Mucosa of stomach (tissue), 1 donor: ENCODE results near the gene OSBPL8.

Source experiments
- H3K27me3 ChIP-seq: one replicate; pipeline ENCODE4 v1.7.0; 2013; ENCODE audit warnings: mild to moderate bottlenecking, low read length; ENCODE audit not compliant: control insufficient read depth, insufficient read depth
- H3K36me3 ChIP-seq: one replicate; pipeline ENCODE4 v1.7.0; 2013; ENCODE audit warnings: low read length; ENCODE audit not compliant: control insufficient read depth, insufficient read depth
- H3K4me1 ChIP-seq: one replicate; pipeline ENCODE4 v1.7.0; 2013; ENCODE audit warnings: mild to moderate bottlenecking, low read length; ENCODE audit not compliant: control insufficient read depth, insufficient read depth
- H3K4me3 ChIP-seq: one replicate; pipeline ENCODE4 v1.7.0; 2013; ENCODE audit warnings: low read length
- H3K9ac ChIP-seq: one replicate; pipeline ENCODE4 v1.7.0; 2013; ENCODE audit warnings: mild to moderate bottlenecking, low read length, moderate library complexity
- H3K9me3 ChIP-seq: one replicate; pipeline ENCODE4 v1.7.0; 2013; ENCODE audit warnings: mild to moderate bottlenecking, low read length, moderate library complexity; ENCODE audit not compliant: control insufficient read depth
- donor health status: Pancreatic carcinoma.

The OSBPL8 gene

GRCh38 chr12:76426160-76426559, 133.4 kb downstream of the OSBPL8 start:
- H3K36me3 ChIP-seq = no peaks in the 10 kb centered on the region
- H3K27me3 ChIP-seq = no peaks in the 10 kb centered on the region
- no peaks in the 10 kb centered on the region for H3K4me1 ChIP-seq
- no peak overlapping the region for H3K4me3 ChIP-seq
- no peak overlapping the region for H3K9ac ChIP-seq
- no peaks in the 10 kb centered on the region for H3K9me3 ChIP-seq

DNA sequence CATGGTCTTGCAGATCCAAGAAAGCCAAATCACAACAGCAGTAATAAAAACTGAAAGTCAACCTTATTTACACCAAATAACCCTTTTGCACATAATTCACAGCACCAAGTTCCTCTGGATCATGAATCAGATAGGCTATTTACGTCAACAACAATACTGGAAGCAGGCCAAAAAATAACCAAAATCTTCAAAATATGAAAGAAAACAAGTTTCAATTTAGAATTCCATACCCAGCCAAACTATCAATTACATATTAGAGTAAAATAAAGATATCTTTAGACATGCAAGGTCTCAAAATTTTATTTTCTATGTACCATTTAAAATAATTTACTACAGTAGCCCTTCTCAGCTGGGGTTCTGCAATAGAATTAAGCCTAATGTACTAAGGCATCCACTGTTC, 134.6 kb downstream of the OSBPL8 start:
- no peaks in the 10 kb centered on the region for H3K27me3 ChIP-seq
- no peak overlapping the region for H3K4me3 ChIP-seq
- H3K9me3 ChIP-seq = no peaks in the 10 kb centered on the region
- H3K4me1 ChIP-seq = no peaks in the 10 kb centered on the region
- no peak overlapping the region for H3K9ac ChIP-seq
- H3K36me3 ChIP-seq = no peaks in the 10 kb centered on the region

GRCh38 chr12:76422543-76423438, 136.8 kb downstream of the OSBPL8 start:
- H3K27me3 ChIP-seq = no peaks in the 10 kb centered on the region
- H3K9ac ChIP-seq = no peak overlapping the region
- no peaks in the 10 kb centered on the region for H3K9me3 ChIP-seq
- H3K4me3 ChIP-seq = no peak overlapping the region
- no peaks in the 10 kb centered on the region for H3K36me3 ChIP-seq
- H3K4me1 ChIP-seq = no peaks in the 10 kb centered on the region

- no peaks in the 10 kb centered on the region for H3K4me1 ChIP-seq
- H3K9ac ChIP-seq = no peak overlapping the region
- no peaks in the 10 kb centered on the region for H3K9me3 ChIP-seq
- H3K4me3 ChIP-seq = no peak overlapping the region
- no peaks in the 10 kb centered on the region for H3K36me3 ChIP-seq
- H3K27me3 ChIP-seq = no peaks in the 10 kb centered on the region
Observed at GRCh38 chr12:76422154-76422542, 137.4 kb downstream of the OSBPL8 start.

DNA sequence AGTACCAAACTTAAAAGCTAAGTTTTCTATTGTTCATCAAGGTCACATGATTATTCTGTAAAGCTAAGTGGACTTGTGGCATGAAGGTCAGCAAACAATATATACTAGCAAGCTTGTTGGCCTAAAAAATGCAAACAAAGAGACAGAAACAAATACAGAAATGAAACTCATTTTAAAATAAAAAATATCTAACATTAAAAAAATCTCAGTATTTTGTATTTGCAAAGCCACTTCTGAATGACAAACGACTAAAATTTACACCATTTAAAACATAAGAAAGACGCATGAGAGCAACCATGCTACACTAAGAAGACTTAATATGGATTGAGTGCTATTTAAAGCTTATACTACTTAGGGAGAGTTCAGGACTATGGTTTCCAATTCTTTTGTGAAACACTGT, 138.5 kb downstream of the OSBPL8 start:
- no peaks in the 10 kb centered on the region for H3K36me3 ChIP-seq
- no peaks in the 10 kb centered on the region for H3K27me3 ChIP-seq
- H3K4me3 ChIP-seq = no peak overlapping the region
- no peak overlapping the region for H3K9ac ChIP-seq
- H3K9me3 ChIP-seq = no peaks in the 10 kb centered on the region
- H3K4me1 ChIP-seq = no peaks in the 10 kb centered on the region

DNA sequence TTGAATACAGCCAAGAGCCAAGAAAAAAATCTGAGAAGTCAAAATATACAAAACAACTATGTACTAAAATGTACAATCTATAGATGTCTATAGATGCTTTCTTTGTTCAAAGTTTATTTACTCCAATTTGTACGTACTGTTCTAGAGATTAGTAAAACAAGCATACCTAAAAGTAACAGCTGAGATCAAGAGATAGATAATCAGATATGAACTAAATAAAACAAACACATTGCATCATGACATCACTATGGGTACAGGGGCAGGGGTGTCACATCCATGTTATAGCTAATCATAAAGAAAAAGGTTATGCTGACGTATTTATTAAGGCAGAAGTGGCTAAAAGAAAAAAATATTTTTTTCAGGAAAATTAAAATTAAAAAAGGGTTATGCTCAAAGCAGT, 139.3 kb downstream of the OSBPL8 start:
- no peak overlapping the region for H3K4me3 ChIP-seq
- H3K9ac ChIP-seq = no peak overlapping the region
- no peaks in the 10 kb centered on the region for H3K9me3 ChIP-seq
- no peaks in the 10 kb centered on the region for H3K36me3 ChIP-seq
- no peaks in the 10 kb centered on the region for H3K4me1 ChIP-seq
- H3K27me3 ChIP-seq = no peaks in the 10 kb centered on the region

DNA sequence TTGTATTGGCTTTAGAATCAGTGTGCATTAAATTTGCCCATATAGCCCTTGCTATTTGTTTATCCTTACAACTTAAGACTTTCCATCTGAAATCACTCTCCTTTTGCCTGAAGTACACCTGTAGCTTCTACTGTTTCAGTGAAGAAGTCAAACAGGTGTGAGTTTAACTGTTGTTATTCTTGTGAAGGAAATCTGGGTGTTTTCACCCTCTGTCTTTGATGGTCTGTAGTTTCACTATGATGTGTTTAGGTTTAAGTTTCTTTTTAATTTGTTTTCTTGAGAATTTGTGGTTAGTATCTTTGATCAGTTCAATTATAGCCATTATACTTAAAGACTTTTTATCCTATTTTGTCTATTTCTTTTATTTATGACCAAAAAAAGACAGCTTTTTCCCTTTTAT, 142.5 kb downstream of the OSBPL8 start:
- Histone ChIP-seq H3K4me3 (no peak overlapping the region), H3K27me3 (no peaks in the 10 kb centered on the region), H3K36me3 (no peaks in the 10 kb centered on the region), H3K4me1 (no peaks in the 10 kb centered on the region), H3K9me3 (no peaks in the 10 kb centered on the region), H3K9ac (no peak overlapping the region)

DNA sequence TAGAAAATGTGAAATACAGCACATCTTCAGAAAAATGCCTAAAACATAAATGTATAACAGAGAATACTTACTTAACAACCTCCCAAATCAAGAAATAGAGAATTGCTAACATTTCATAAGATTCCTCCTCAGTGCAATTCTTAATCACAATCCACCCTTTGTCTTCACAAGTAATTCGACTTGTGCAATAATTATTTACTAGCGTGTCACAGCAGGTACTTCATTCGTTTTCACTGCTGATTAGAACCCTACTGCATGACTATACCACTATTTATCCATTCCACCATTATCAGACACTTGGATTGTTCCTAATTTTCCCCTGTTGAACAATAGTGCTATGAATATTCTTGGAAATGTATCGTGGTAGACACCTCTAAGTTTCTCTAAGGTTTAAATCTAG, 146.4 kb downstream of the OSBPL8 start:
- Histone ChIP-seq H3K9ac (no peak overlapping the region), H3K4me1 (no peaks in the 10 kb centered on the region), H3K36me3 (no peaks in the 10 kb centered on the region), H3K27me3 (no peaks in the 10 kb centered on the region), H3K9me3 (no peaks in the 10 kb centered on the region), H3K4me3 (no peak overlapping the region)

DNA sequence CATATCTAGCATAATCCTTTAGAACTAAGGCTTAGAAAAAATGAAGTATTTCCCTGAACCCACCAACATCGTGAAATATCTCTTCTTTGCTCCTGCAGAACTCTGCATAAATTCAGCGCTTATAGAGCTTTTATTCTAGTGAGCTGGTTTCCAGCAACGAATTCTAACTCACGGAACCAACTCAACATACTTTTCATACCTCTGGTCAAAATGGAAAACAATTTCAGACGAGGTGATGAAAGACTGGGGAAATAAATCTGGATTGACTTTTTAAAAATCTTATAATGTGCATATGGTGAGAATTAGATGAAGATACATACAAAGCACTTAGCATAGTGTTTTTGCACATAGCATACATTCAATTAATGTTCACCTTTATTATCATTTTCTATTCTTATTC, 148.8 kb downstream of the OSBPL8 start:
- H3K4me3 ChIP-seq = no peak overlapping the region
- no peaks in the 10 kb centered on the region for H3K9me3 ChIP-seq
- no peaks in the 10 kb centered on the region for H3K4me1 ChIP-seq
- no peaks in the 10 kb centered on the region for H3K27me3 ChIP-seq
- H3K36me3 ChIP-seq = no peaks in the 10 kb centered on the region
- H3K9ac ChIP-seq = no peak overlapping the region

DNA sequence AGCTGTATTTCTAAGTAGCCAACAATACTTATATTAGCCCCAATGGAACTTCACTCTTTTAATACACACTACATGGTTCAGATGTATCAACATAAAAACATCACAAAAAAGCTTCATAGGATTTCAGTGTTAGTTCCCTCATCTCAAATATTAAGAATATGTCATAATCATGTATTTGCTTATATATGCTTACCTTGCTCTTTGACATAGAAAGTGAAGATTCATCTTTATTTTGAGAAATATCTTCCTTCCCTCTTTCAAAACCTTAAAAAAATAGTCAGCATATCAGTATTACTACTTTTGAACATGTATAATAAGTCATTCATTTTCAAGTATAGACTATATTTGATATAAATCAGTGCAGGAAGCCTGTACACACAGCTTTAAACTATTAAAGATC, 149.2 kb downstream of the OSBPL8 start:
- H3K4me1 ChIP-seq = no peaks in the 10 kb centered on the region
- no peak overlapping the region for H3K4me3 ChIP-seq
- H3K27me3 ChIP-seq = no peaks in the 10 kb centered on the region
- no peaks in the 10 kb centered on the region for H3K36me3 ChIP-seq
- no peak overlapping the region for H3K9ac ChIP-seq
- no peaks in the 10 kb centered on the region for H3K9me3 ChIP-seq

DNA sequence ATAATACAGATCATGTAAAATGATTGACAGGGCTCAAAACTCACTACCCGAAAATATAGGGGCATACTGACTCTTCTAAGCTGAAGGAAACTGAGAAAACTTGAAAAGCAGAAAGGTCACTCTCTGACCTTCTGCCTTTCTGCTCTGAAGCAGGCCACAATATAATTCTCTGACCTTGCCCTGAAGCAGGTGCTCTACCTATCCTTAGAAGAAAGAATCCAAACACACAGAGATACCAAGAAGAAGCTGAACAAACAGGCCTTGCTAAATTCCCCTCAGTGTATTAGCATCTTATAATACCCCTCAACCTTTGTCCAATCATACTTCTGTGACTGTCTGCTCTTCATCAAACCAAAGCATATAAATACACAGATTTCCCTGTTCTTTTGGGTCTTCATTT, 150.5 kb downstream of the OSBPL8 start:
- no peaks in the 10 kb centered on the region for H3K27me3 ChIP-seq
- H3K4me3 ChIP-seq = no peak overlapping the region
- no peak overlapping the region for H3K9ac ChIP-seq
- no peaks in the 10 kb centered on the region for H3K36me3 ChIP-seq
- H3K9me3 ChIP-seq = no peaks in the 10 kb centered on the region
- no peaks in the 10 kb centered on the region for H3K4me1 ChIP-seq

- no peaks in the 10 kb centered on the region for H3K9me3 ChIP-seq
- H3K9ac ChIP-seq = no peak overlapping the region
- H3K27me3 ChIP-seq = no peaks in the 10 kb centered on the region
- H3K4me3 ChIP-seq = no peak overlapping the region
- no peaks in the 10 kb centered on the region for H3K4me1 ChIP-seq
- H3K36me3 ChIP-seq = no peaks in the 10 kb centered on the region
Observed at GRCh38 chr12:76407710-76408109, 151.9 kb downstream of the OSBPL8 start.

- Histone ChIP-seq H3K36me3 (no peaks in the 10 kb centered on the region), H3K9ac (no peak overlapping the region), H3K27me3 (no peaks in the 10 kb centered on the region), H3K4me3 (no peak overlapping the region), H3K4me1 (no peaks in the 10 kb centered on the region), H3K9me3 (no peaks in the 10 kb centered on the region)
Observed at GRCh38 chr12:76402259-76402658, 157.3 kb downstream of the OSBPL8 start.
